Testis (tissue), 3 donors: Measurements from ENCODE around the gene GPR39. TPM values are rescaled to one million over a fixed set of nuclear protein-coding genes. Genes with fewer than 3 reads are reported as not detected.

Experiments used
- DNase-seq: peaks from one replicate; pipeline ENCODE4 v3.0.0-alpha.2; 2019
- H3K27ac ChIP-seq, 2 donors: fragments of 200-600 bp; sonication (generic); one replicate each; pipeline ENCODE4 v1.5.1; 2019
- H3K27me3 ChIP-seq: fragments of 200-600 bp; sonication (generic); one replicate; pipeline ENCODE4 v1.5.1; 2019
- H3K36me3 ChIP-seq: fragments of 200-600 bp; sonication (generic); one replicate; pipeline ENCODE4 v1.5.1; 2017; ENCODE audit warnings: low read depth; ENCODE audit errors: missing control alignments
- H3K4me1 ChIP-seq: fragments of 200-600 bp; sonication (generic); one replicate; pipeline ENCODE4 v1.5.1; 2019
- H3K4me3 ChIP-seq, 2 donors: fragments of 200-600 bp; sonication (generic); one replicate each; pipeline ENCODE4 v1.5.1; 2017 to 2019
- H3K9me3 ChIP-seq: fragments of 200-600 bp; sonication (generic); one replicate; pipeline ENCODE4 v1.5.1; 2017
- CTCF ChIP-seq, 3 experiments: fragments of 450-650 bp in 2 of 3; fragments of 200-600 bp in 1 of 3; sonication (generic) in 1 of 3; IDR thresholded peaks; one replicate each; pipeline ENCODE4 v1.5.1; 2016 to 2019; ENCODE audit warnings: antibody characterized with exemption in 3 of 3, mild to moderate bottlenecking in 2 of 3, moderate library complexity in 1 of 3
- POLR2A ChIP-seq: fragments of 450-650 bp; IDR thresholded peaks from one replicate; pipeline ENCODE4 v1.6.1; 2017; ENCODE audit warnings: antibody characterized with exemption, mild to moderate bottlenecking, moderate library complexity
- WGBS, 2 donors: methylation state at CpG; one replicate each; pipeline ENCODE4 v1.1.5; 2018; 5-methylcytosine and 5-hydroxymethylcytosine counted together
- intact Hi-C: fragments of 100-400 bp; cut with DNase I; formaldehyde crosslinking; loops from one replicate; pipeline ENCODE4 v1.15.1; 2023; ENCODE audit warnings: low total_unique reads
- polyA plus RNA-seq: library from polyadenylated mRNA; stranded (reverse); fragments of 350-450 nt; fragmentation: Illumina TruSeq; extraction: RNeasy Lipid Tissue Mini Kit (QIAGEN cat#74804); gene quantifications from one replicate; pipeline ENCODE4 v1.2.3, GENCODE V29; 2014; ENCODE audit warnings: low read depth, low replicate concordance; ENCODE audit not compliant: insufficient read depth
- total RNA-seq, 2 donors: library from RNA; depleted of rRNA; stranded (reverse); fragments of >200 nt; gene quantifications; one replicate each; pipeline ENCODE4 v1.2.3, GENCODE V29; 2016

GPR39 gene
- total and polyA plus RNA-seq, 3 donors from 2014 or later: 2.7 to 19.5 (median 4.0) TPM

DNA sequence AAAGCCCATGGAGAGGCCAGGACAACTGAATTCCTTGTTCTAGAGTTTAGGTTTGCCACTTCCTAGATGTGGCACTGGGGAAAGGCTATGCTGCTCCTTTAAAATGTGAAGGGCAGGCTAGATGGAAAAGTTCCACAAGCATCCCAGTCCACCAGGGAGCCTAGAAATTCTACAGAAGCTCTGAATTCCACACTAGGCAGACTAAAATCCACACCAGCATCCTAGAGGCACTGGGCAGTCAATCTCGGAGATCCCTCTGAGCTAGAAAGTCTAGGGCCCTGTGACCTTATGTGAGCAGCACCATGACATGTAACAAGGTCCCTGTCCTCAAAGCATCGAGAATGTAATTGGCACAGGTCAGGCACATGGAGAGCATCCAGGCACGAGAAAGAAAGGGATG, 181.9 kb downstream of the GPR39 start:
- intact Hi-C loops: no loop called here
- no peak for TF ChIP-seq POLR2A
- no peak for TF ChIP-seq CTCF (IDR thresholded peaks at IDR 0.05)
- Histone ChIP-seq H3K4me1 (no peaks in the 10 kb centered on the region), H3K4me3 (no peak overlapping the region), H3K27me3 (no peaks in the 10 kb centered on the region), H3K9me3 (no peaks in the 10 kb centered on the region), H3K27ac (no peak overlapping the region), H3K36me3 (no peaks in the 10 kb centered on the region)
- 74 to 77% methylated on average over 3 of the region's 3 CpGs for WGBS, 2 donors
- DNase-seq: no peak

DNA sequence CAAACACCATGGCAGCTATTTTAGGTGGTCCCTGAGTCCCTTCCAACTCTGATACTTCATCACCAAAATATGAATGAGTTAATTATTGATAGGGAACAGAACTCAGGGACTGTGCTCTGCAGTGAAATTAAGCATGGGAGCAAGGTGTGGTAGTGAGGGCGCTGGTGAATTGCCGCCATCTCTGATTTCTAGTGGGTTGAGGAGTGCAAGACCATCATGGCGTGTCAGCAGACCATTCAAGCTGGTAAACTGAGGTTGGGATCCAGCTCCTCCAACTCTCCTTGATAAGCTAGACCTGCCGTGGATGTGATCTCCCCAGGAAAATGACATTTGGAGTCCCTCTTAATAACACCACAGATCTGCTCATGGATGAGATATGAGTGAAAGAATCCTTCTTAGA, 183.0 kb downstream of the GPR39 start:
- no peaks in the 10 kb centered on the region for H3K9me3 ChIP-seq
- no peak overlapping the region for H3K4me3 ChIP-seq
- no peaks in the 10 kb centered on the region for H3K36me3 ChIP-seq
- no peak for DNase-seq
- TF ChIP-seq POLR2A (no peak), CTCF (IDR thresholded peaks at IDR 0.05) (no peak)
- no peak overlapping the region for H3K27ac ChIP-seq
- no peaks in the 10 kb centered on the region for H3K27me3 ChIP-seq
- no peaks in the 10 kb centered on the region for H3K4me1 ChIP-seq
- 90 to 95% methylated on average over 4 of the region's 4 CpGs for WGBS, 2 donors
- intact Hi-C loops: no loop called here

GRCh38 chr2:132604561-132604960, 188.0 kb downstream of the GPR39 start:
- H3K36me3 ChIP-seq: no peaks in the 10 kb centered on the region
- DNase-seq: no peak
- H3K4me1 ChIP-seq: no peaks in the 10 kb centered on the region
- no peak overlapping the region for H3K4me3 ChIP-seq
- TF ChIP-seq POLR2A: no peak
- TF ChIP-seq CTCF (IDR thresholded peaks at IDR 0.05): no peak
- WGBS, 2 donors: 81 to 87% methylated on average over 1 of the region's 1 CpG
- no peaks in the 10 kb centered on the region for H3K9me3 ChIP-seq
- intact Hi-C loops: no loop called here
- no peak overlapping the region for H3K27ac ChIP-seq
- no peaks in the 10 kb centered on the region for H3K27me3 ChIP-seq

DNA sequence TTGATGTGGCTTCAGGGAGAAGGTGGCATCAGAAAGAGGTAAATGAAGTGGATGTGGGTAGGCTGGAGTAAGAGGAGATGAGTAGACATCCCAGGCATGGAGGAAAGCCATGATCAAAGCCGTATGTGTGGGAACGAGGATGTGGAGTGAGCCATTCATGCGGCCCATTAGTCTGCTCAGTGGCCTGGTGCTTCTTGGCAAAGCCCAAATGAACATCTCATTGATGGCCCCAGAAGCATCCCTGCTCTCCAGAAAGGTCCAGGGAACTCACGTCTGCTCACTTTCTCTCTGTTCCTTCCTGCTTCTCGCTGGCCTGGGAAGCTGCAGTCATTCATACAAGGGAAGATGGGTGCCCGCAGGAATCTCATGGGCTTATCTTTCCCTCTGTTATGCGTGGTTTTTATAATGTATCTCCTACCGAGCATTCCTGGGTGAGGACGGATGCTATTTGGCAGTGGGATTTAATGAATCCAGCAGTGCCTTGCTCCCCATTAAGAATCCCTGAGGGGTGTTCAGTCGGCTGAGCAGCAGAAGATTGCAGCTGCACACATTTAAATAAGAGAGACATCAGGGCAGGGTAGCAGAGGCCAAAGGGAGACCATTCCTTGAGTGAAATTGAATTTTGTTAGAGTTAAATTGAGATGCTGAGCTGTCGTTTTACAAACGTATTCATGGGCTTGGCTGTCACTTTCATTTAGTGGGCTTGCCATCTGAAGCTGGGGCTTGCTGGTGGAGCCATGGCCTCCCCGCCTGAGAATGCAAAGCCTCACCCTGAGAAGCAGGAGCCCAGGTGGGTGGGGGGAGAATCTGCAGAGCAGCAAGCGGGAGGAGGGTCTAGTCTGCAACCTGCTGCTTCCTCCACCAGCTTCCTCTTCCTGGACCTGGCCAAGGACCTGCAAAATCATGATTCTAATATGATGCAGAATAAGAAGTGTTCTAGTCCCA, 188.9 kb downstream of the GPR39 start:
- Histone ChIP-seq H3K9me3 (no peaks in the 10 kb centered on the region), H3K36me3 (no peaks in the 10 kb centered on the region), H3K27me3 (no peaks in the 10 kb centered on the region), H3K27ac (no peak overlapping the region), H3K4me3 (no peak overlapping the region), H3K4me1 (no peaks in the 10 kb centered on the region)
- 86 to 88% methylated on average over 14 of the region's 14 CpGs for WGBS, 2 donors
- intact Hi-C loops: no loop called here
- TF ChIP-seq POLR2A (no peak), CTCF (IDR thresholded peaks at IDR 0.05) (no peak)
- DNase-seq: no peak

DNA sequence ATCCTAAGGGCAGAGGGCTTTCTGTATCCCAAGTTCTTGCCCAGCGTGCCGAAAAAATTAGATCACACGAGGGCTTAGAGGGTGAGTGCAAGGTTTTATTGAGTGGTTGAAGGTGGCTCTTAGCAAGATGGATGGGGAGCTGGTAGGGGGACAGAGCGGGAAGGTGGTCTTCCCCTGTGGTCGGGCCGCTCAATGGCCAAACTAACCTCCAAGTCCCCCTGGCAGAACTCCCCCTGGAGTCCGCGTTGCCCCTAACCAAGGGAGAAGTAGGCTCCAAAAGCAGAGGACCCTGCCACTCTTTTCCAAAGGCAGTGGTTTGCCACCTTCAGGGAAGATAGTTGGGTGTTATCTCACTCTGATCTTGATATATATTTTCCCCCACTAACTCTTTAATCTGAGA, 190.0 kb downstream of the GPR39 start:
- no peaks in the 10 kb centered on the region for H3K9me3 ChIP-seq
- no peak for DNase-seq
- TF ChIP-seq CTCF (IDR thresholded peaks at IDR 0.05) (no peak), POLR2A (no peak)
- H3K27me3 ChIP-seq: no peaks in the 10 kb centered on the region
- 88 to 94% methylated on average over 8 of the region's 8 CpGs for WGBS, 2 donors
- H3K4me3 ChIP-seq: no peak overlapping the region
- intact Hi-C loops: no loop called here
- no peaks in the 10 kb centered on the region for H3K4me1 ChIP-seq
- H3K36me3 ChIP-seq: no peaks in the 10 kb centered on the region
- H3K27ac ChIP-seq: no peak overlapping the region
